Measurements from ENCODE around the gene RNF19B.
A peak's percentile ranks its signal among the peaks of the same experiment; 100 is the strongest.
"Not testable (repeated sequence)": the region's sequence is repeated elsewhere in the genome, so short reads cannot be mapped to it uniquely, and the experiment has no call there.

RNF19B gene

DNA sequence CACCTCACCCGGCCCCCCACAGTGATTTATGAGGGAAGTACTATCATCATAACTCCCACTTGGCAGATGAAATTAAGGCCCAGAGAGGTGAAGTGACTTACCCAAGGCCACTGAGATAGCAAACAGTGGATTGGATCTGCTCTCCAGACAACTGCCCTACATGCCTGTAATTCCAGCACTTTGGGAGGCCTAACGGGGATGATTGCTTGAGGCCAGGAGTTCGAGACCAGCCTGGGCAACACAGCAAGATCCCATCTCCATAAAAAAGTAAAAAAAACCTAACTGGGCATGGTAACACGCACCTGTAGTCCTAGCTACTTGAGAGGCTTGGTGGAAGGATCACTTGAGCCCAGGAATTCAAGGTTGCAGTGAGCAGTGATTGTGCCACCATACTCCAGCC lies 14.2 kb upstream of the RNF19B start:
- H3K4me3 ChIP-seq (ENCODE audit: low read length) = no peak overlapping the region
- TF ChIP-seq, protein P1, sequence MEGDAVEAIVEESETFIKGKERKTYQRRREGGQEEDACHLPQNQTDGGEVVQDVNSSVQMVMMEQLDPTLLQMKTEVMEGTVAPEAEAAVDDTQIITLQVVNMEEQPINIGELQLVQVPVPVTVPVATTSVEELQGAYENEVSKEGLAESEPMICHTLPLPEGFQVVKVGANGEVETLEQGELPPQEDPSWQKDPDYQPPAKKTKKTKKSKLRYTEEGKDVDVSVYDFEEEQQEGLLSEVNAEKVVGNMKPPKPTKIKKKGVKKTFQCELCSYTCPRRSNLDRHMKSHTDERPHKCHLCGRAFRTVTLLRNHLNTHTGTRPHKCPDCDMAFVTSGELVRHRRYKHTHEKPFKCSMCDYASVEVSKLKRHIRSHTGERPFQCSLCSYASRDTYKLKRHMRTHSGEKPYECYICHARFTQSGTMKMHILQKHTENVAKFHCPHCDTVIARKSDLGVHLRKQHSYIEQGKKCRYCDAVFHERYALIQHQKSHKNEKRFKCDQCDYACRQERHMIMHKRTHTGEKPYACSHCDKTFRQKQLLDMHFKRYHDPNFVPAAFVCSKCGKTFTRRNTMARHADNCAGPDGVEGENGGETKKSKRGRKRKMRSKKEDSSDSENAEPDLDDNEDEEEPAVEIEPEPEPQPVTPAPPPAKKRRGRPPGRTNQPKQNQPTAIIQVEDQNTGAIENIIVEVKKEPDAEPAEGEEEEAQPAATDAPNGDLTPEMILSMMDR (conservative IDR thresholded peaks at IDR 0.05; ENCODE audit: low read depth, low read length) = no peak
- no peak for DNase-seq (ENCODE audit: low read depth)

DNA sequence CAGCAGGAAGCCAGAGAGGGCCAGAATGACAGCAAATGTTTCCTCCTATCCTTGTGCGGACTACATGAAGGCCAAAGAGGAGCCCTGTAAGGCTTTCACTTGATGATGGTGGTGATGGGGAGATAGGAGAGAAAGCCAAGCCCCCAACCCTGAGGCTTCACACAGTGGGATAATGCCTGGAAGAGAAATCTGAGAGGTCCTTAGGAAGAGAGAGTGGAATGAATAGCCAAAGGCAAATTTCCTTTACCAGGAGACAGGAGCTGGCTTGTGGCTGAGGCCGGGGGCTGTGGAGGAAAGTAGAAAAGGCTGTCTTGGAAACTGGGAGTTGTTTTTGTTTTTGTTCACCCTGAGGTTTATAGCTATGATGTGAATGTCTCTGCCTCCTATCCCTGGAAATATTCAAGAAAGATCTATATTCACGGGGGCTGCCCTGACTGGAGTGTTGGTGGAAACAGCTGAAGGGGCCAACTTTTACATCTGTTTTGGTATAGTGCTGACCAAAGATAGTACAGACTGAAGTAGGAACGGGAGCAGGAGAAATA lies 13.0 kb upstream of the RNF19B start:
- DNase-seq (ENCODE audit: low read depth) = no peak
- H3K4me3 ChIP-seq (ENCODE audit: low read length) = no peak overlapping the region
- TF ChIP-seq, protein P1 (conservative IDR thresholded peaks at IDR 0.05; ENCODE audit: low read depth, low read length) = no peak

DNA sequence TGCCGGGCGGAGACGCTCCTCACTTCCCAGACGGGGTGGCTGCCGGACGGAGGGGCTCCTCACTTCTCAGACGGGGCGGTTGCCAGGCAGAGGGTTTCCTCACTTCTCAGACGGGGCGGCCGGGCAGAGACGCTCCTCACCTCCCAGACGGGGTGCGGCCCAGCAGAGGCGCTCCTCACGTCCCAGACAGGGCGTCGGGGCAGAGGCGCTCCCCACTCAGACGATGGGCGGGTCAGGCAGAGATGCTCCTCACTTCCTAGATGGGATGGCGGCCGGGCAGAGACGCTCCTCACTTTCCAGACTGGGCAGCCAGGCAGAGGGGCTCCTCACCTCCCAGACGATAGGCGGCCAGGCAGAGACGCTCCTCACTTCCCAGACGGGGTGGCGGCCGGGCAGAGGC lies 10.4 kb upstream of the RNF19B start:
- not testable (repeated sequence) for H3K4me3 ChIP-seq (ENCODE audit: low read length); DNase-seq (ENCODE audit: low read depth)

DNA sequence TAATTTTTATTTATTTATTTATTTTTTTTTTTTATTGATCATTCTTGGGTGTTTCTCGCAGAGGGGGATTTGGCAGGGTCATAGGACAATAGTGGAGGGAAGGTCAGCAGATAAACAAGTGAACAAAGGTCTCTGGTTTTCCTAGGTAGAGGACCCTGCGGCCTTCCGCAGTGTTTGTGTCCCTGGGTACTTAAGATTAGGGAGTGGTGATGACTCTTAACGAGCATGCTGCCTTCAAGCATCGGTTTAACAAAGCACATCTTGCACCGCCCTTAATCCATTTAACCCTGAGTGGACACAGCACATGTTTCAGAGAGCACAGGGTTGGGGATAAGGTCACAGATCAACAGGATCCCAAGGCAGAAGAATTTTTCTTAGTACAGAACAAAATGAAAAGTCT lies 8.8 kb upstream of the RNF19B start:
- H3K4me3 ChIP-seq (ENCODE audit: low read length) = peak overlapping the region; percentile 61
- DNase-seq (ENCODE audit: low read depth) = not testable (repeated sequence)

DNA sequence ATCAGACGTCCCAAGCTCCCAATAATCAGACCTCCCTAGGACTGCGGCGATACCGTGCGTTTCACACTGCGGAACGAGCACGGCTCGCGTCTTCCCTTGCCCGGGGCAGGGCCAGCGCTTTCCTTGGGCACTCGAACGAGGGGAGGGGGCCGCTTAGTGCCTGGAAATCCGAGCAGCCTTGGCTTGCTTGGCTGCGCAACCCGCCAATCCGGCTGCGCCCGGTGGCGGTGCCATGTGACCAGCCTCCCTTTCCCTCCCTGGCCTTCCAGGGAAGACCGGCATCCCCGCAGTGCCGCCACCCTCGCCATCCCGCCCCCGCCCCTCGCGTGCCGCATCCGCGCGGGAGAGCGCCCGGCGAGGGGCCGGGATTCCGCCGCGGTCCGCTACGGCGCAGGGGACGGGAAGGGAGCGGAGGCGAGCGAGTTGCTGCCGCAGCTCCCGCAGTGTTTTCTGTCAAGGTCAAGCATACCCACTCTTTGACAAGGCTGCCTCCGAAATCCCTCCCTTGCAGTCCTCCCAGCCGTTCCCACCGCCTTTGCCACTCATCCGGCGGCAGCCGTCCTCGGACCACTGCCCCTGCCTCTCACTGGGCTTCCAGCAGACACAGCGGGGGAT lies 8.3 kb upstream of the RNF19B start:
- peak; percentile 45 for DNase-seq (ENCODE audit: low read depth)
- TF ChIP-seq, protein P1 (conservative IDR thresholded peaks at IDR 0.05; ENCODE audit: low read depth, low read length) = no peak
- H3K4me3 ChIP-seq (ENCODE audit: low read length) = peak overlapping the region; percentile 61

DNA sequence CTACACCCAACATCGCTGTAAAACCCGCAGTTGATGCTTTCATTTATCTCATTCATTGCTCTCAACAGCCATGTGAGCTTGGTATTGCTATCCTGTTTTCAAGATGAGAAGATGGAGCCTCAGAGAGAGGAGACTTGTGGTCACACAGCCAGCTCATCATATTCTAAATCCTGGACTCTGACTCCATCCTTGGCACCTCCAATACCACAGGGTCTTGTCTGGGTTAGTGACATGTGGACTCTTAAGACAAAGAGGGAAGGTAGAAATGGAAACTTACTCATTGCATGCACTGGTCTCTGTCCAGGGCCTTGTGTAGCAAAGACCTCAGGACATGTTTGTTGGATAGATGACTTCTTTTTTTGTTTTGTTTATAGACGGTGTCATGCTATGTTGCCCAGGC lies 7.0 kb upstream of the RNF19B start:
- DNase-seq (ENCODE audit: low read depth) = no peak
- TF ChIP-seq, protein P1 (conservative IDR thresholded peaks at IDR 0.05; ENCODE audit: low read depth, low read length) = no peak
- H3K4me3 ChIP-seq (ENCODE audit: low read length) = no peak overlapping the region

DNA sequence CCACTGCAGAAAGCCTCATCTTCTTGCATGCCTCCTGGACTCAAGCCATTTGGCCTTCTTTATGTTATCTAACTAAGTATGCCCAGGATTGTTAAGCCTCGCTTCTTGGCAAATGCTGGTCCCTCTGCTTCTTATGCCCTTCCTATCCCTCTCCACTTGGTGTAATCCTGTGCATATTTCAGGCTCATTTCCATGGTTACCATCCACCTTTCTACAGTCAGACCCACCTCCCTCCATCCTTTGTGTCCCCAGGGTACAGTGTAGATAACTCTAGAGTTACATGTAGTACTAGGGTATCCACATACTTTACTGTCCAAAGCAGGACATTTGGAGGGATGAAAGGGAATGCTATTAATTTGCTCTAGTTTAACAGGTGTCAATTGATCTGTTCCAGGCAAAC lies 6.5 kb upstream of the RNF19B start:
- TF ChIP-seq, protein P1 (conservative IDR thresholded peaks at IDR 0.05; ENCODE audit: low read depth, low read length) = no peak

DNA sequence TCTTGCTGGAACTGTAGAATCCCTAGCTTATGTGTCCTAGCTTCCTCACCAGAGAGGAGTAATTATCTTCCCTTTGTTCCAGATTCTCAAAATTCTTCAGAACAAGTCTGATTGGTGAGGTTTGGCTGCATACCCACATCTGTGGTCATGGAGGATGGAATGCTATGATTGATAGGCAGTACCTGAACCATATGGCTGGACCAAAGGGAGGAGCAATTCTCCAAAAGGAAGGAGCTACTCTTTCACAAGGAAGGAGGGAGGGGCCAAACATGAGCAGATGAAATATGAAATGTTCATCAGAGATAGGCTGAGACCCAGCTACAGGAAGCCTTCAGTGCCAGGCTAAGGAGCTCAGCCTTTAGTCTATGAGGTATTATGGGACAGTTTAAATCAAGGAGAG lies 5.0 kb upstream of the RNF19B start:
- TF ChIP-seq, protein P1 (conservative IDR thresholded peaks at IDR 0.05; ENCODE audit: low read depth, low read length) = no peak
- H3K4me3 ChIP-seq (ENCODE audit: low read length) = no peak overlapping the region
- DNase-seq (ENCODE audit: low read depth) = no peak

More for the DNA sequence above, 6.5 kb upstream of the RNF19B start:
- DNase-seq (ENCODE audit: low read depth) = no peak
- no peak overlapping the region for H3K4me3 ChIP-seq (ENCODE audit: low read length)
